ENCODE measurements around the gene HNF1B. TPM values are rescaled to one million over a fixed set of nuclear protein-coding genes. Genes with fewer than 3 reads are reported as not detected.

HNF1B gene
- polyA plus RNA-seq, 1 of the 3 experiments (the other 2 are of a cell fraction), result not detected

GRCh38 chr17:37674511-37674910, 70.3 kb downstream of the HNF1B start:
- Histone ChIP-seq H3K27ac (ENCODE audit: low read depth in 2 of 2, low read length in 1 of 2) (no peak overlapping the region), H3K4me1 (ENCODE audit: control insufficient read depth in 1 of 2, insufficient read depth in 2 of 2, low read depth in 1 of 2, low read length in 1 of 2) (peaks cover 0 to 19% of the 10 kb centered on the region in 2 experiments; a peak in 1 of 4 replicates), H3K4me3 (ENCODE audit: low read depth in 2 of 2, low read length in 1 of 2) (no peak overlapping the region), H3K27me3 (ENCODE audit: insufficient read depth) (no peaks in the 10 kb centered on the region), H3K79me2 (ENCODE audit: insufficient read depth) (no peaks in the 10 kb centered on the region), H3K9me2 (no peaks in the 10 kb centered on the region), H3K9ac (no peak overlapping the region), H4K20me1 (ENCODE audit: insufficient read depth) (no peaks in the 10 kb centered on the region), H3K4me2 (no peak overlapping the region), H3K36me3 (replicated peaks in 1 of 2; ENCODE audit: control insufficient read depth in 1 of 2, insufficient read depth in 2 of 2, low read length in 1 of 2) (no peaks in the 10 kb centered on the region), H3K9me3 (no peaks in the 10 kb centered on the region), H2AFZ (ENCODE audit: low read depth) (peak overlapping the region; percentile 14; the same call in 1 of the 2 replicates), H3F3A (replicated peaks; ENCODE audit: insufficient read depth) (peaks cover 3% of the 10 kb centered on the region)
- ChIA-PET POLR2A (no interaction called here), CTCF (no interaction called here)
- no peak for DNase-seq
- 83% methylated on average over 1 of the region's 1 CpG for WGBS (ENCODE audit: low lambda C conversion rate)
- TF ChIP-seq USF1 (IDR thresholded peaks at IDR 0.05; ENCODE audit: borderline replicate concordance, low read depth), result no peak
- no peak for TF ChIP-seq MEF2A (IDR thresholded peaks at IDR 0.05; ENCODE audit: borderline replicate concordance, low read depth)
- TF ChIP-seq FOSL2 (IDR thresholded peaks at IDR 0.05; ENCODE audit: borderline replicate concordance, low read depth), result no peak
- no peak for TF ChIP-seq POLR2AphosphoS5 (IDR thresholded peaks at IDR 0.05; ENCODE audit: low read depth, low read length)
- TF ChIP-seq RCOR1 (IDR thresholded peaks at IDR 0.05; ENCODE audit: low read length), result no peak
- TF ChIP-seq YY1 (IDR thresholded peaks at IDR 0.05; ENCODE audit: low read depth), result no peak
- no peak for TF ChIP-seq NRF1 (IDR thresholded peaks at IDR 0.05; ENCODE audit: low read depth, low read length)
- no peak for TF ChIP-seq REST (IDR thresholded peaks at IDR 0.05; ENCODE audit: low read depth, low read length)
- TF ChIP-seq CHD2 (IDR thresholded peaks at IDR 0.05; ENCODE audit: low read length, partially characterized antibody), result no peak
- no peak for TF ChIP-seq USF2 (IDR thresholded peaks at IDR 0.05; ENCODE audit: borderline replicate concordance, low read depth, low read length)
- no peak for TF ChIP-seq FOXJ3 (CRISPR knock-in tag; IDR thresholded peaks at IDR 0.05)
- no peak for TF ChIP-seq TAF1 (IDR thresholded peaks at IDR 0.05; ENCODE audit: borderline replicate concordance, low read depth, low read length)
- TF ChIP-seq CTCF (IDR thresholded peaks at IDR 0.05), result no peak
- TF ChIP-seq FOXM1 (IDR thresholded peaks at IDR 0.05; ENCODE audit: low read depth), result no peak
- TF ChIP-seq EZH2phosphoT487 (IDR thresholded peaks at IDR 0.05; ENCODE audit: borderline replicate concordance, low read depth), result no peak
- no peak for TF ChIP-seq EP300 (IDR thresholded peaks at IDR 0.05; ENCODE audit: borderline replicate concordance in 1 of 2, low read depth in 1 of 2, low read length in 1 of 2)
- TF ChIP-seq SMC3 (IDR thresholded peaks at IDR 0.05; ENCODE audit: low read depth, low read length), result no peak

Measured in SK-N-SH (cell line).